KOPT-K1 (cell line): Measurements from ENCODE around the gene GDF7.

Experiments used
- H3K27ac ChIP-seq: fragments of 200-600 bp; sonication (generic); 2 replicates; pipeline ENCODE4 v1.5.1; 2016; ENCODE audit warnings: antibody characterized with exemption, mild to moderate bottlenecking, low read depth, low read length; ENCODE audit not compliant: poor library complexity, severe bottlenecking
- H3K36me3 ChIP-seq: fragments of 200-600 bp; sonication (generic); 2 replicates; pipeline ENCODE4 v1.5.1; 2017; ENCODE audit warnings: antibody characterized with exemption, mild to moderate bottlenecking, low read length, moderate library complexity; ENCODE audit not compliant: insufficient read depth
- H3K9me3 ChIP-seq: fragments of 200-600 bp; sonication (generic); 2 replicates; pipeline ENCODE4 v1.5.1; 2017; ENCODE audit warnings: antibody characterized with exemption, low read length, mild to moderate bottlenecking; ENCODE audit not compliant: insufficient read depth, poor library complexity, severe bottlenecking

Gene GDF7

GRCh38 chr2:20678086-20678395, 11.1 kb downstream of the GDF7 start:
- Histone ChIP-seq H3K36me3 (peaks cover 27% of the 10 kb centered on the region), H3K27ac (no peak overlapping the region), H3K9me3 (no peaks in the 10 kb centered on the region)

- Histone ChIP-seq H3K9me3 (no peaks in the 10 kb centered on the region), H3K36me3 (peaks cover 34% of the 10 kb centered on the region), H3K27ac (no peak overlapping the region)
Observed at GRCh38 chr2:20678780-20679179, 11.8 kb downstream of the GDF7 start.

GRCh38 chr2:20680744-20681375, 13.9 kb downstream of the GDF7 start:
- Histone ChIP-seq H3K36me3 (peaks cover 55% of the 10 kb centered on the region), H3K27ac (no peak overlapping the region), H3K9me3 (no peaks in the 10 kb centered on the region)

DNA sequence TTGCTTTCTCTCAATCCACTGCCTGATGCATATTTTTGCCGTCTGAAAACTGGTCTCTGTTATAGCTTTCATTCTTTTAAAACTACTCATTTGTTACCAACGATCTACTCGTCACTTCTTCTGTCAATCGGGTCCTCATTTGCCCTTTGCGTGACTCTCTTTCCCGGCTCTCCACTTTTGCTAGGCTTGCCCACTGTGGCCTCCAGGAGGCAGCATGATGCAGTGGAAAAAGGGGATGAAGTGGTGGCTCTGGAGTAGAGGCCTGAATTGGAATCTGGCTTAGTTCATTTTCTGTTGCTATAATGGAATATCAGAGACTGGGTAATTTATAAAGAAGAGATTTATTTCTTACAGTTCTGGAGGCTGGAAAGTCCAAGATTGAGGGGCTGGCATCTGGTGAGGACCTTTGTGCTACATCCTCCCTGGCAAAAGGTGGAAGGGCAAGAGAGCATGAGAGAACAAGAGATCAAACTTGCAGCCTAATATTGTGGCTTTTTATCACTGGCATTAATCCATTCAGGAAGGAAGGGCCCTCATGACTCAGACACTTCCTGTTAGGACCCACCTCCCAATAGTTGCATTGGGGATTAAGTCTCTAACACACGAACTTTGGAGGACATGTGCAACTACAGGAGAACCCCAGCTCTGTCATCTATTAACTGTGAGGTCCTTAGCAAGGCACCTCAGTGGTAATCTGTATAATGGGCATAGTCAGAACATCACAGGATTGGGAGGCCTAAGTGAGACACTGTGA, 15.4 kb downstream of the GDF7 start:
- peaks cover 69% of the 10 kb centered on the region for H3K36me3 ChIP-seq
- H3K27ac ChIP-seq = no peak overlapping the region
- no peaks in the 10 kb centered on the region for H3K9me3 ChIP-seq

DNA sequence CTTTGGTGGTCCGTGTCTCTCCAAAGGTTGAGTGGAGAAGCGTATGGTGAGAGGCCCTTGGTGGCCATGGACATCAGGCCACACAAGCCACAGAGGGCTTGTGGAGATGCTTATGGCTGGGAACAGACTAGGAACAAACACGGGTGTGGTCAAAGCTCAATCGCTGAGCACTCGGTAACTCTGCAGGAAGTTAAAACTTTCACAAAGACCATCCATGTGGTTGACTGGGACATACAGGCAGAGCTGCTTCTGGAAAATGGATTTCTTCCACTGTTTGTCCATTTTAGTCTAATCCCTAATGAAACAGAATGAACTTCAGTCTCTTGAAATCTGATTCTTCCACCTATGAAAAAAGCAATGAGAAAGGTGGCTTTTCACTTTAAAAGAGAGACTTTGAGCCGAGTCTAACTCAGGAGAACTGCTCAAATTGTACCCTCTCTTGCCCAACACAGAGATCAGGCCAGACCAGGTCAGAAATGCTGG, 17.7 kb downstream of the GDF7 start:
- Histone ChIP-seq H3K9me3 (no peaks in the 10 kb centered on the region), H3K27ac (no peak overlapping the region), H3K36me3 (peaks cover 87% of the 10 kb centered on the region)

GRCh38 chr2:20687260-20687832, 20.4 kb downstream of the GDF7 start:
- H3K36me3 ChIP-seq = peaks cover 72% of the 10 kb centered on the region
- H3K9me3 ChIP-seq = no peaks in the 10 kb centered on the region
- H3K27ac ChIP-seq = no peak overlapping the region

DNA sequence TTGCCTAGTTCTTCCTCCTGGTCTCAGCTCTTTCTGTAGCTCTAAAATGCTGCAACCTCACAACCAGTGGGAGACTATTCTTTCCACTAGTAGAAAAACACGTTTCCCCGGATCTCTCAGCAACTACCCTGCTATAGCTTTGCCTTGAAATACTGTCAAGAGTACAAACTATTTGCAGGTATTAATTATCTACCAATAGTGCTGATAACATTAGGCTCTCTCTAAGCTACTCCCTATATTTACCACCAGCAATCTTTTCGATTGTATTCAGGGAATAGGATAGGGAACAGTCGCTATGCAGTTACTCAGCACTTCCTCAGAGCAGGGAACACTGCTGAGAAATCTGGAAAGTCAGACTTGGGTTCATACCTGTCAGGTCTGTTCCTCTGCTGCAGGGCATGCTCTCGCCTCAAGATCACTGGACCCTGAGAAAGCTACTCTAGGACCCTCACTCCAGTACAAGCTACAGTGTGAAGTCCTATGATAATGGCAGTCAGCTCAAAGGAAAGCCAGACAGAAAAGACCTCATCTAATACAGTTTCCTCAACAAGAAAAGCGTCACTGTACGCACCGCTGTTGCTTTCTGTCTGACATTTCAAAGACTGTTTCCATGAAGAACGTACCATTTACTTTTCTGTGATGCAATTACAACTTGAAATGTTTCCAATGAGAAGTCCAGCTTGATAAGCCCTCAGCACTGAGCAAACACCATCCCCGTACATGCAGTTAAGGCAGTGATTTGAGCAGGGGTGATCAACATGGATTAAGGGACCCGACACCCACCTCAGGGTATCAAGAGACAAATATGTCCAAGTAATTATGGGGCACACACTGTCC, 22.7 kb downstream of the GDF7 start:
- no peak overlapping the region for H3K27ac ChIP-seq
- H3K9me3 ChIP-seq = no peaks in the 10 kb centered on the region
- peaks cover 60% of the 10 kb centered on the region for H3K36me3 ChIP-seq

GRCh38 chr2:20691076-20691734, 24.3 kb downstream of the GDF7 start:
- Histone ChIP-seq H3K36me3 (peaks cover 54% of the 10 kb centered on the region), H3K9me3 (no peaks in the 10 kb centered on the region), H3K27ac (no peak overlapping the region)

DNA sequence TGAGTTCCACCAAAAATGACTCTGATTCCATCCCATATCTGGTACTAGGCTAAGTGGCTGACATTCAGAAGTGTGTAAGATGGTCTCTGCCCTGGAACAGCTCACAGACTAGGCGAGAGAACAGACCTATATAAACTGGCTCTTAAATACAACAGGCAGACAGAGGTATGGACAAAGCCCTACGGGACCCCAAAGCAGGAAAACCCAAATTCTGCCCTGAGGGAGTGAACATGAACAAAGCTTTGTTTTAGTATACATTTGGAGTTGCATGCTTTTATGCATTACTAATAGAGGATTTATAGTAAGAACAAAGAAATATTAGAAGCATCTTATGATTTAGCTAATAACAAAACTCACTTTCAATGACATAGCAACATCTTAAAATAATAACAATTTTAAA, 25.1 kb downstream of the GDF7 start:
- Histone ChIP-seq H3K9me3 (no peaks in the 10 kb centered on the region), H3K36me3 (peaks cover 50% of the 10 kb centered on the region)

GRCh38 chr2:20693317-20693716, 26.4 kb downstream of the GDF7 start:
- Histone ChIP-seq H3K36me3 (peaks cover 50% of the 10 kb centered on the region), H3K27ac (no peak overlapping the region), H3K9me3 (no peaks in the 10 kb centered on the region)

More for the DNA sequence above, 25.1 kb downstream of the GDF7 start:
- no peak overlapping the region for H3K27ac ChIP-seq

- H3K27ac ChIP-seq = no peak overlapping the region
- H3K36me3 ChIP-seq = peaks cover 50% of the 10 kb centered on the region
- H3K9me3 ChIP-seq = no peaks in the 10 kb centered on the region
Observed at GRCh38 chr2:20696366-20696765, 29.4 kb downstream of the GDF7 start.

DNA sequence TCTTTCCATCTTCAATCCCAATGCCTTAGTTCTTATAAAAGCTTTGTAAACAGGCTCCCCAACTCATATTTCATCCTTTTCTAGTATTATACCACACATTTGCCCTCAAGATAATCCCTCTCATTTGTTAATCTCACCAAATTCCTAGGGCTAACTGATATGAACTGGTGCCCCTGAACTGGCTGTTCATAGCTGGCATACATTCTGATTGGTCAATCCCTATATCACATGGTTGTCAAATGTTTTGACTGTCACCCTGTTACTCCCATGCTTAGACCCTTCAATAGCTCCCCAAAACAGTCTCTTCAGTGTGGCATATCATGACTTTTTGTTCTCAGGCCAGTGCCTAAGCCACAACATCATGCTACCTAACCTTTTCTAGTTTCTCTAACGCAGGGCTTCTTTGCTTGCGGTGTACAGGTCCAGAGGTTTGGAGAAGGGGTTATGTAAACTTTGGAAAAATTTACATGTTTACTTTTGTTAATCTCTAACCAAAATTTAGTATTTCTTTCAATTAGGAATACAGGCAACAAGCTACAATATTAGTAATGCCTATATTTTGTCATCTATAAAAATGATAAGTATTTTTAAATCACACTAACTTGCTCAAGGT, 30.5 kb downstream of the GDF7 start:
- H3K27ac ChIP-seq = no peak overlapping the region
- peaks cover 50% of the 10 kb centered on the region for H3K36me3 ChIP-seq
- H3K9me3 ChIP-seq = no peaks in the 10 kb centered on the region

- H3K9me3 ChIP-seq = no peaks in the 10 kb centered on the region
- peaks cover 45% of the 10 kb centered on the region for H3K36me3 ChIP-seq
- no peak overlapping the region for H3K27ac ChIP-seq
Observed at GRCh38 chr2:20698916-20699613, 32.1 kb downstream of the GDF7 start.

DNA sequence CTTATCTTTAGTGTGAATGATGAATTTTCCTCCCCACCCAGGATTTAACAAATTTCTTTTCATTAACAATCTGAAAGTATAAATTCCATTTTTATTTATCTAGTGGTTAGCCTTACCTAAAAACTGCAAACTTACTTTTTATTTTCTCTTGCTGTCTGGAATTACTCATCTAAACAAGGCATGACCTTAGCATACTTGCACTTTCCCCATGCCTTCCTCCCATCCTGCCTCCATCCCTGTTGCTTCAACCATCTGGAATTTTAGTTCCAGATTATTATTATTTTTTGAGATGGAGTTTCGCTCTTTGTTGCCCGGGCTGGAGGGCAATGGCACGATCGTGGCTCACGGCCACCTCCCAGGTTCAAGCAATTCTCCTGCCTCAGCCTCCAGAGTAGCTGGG, 35.6 kb downstream of the GDF7 start:
- Histone ChIP-seq H3K36me3 (peaks cover 21% of the 10 kb centered on the region; the same call in 1 of the 2 replicates), H3K9me3 (no peaks in the 10 kb centered on the region), H3K27ac (no peak overlapping the region)
